ENCODE results near the gene PLPP2.

PLPP2 gene

DNA sequence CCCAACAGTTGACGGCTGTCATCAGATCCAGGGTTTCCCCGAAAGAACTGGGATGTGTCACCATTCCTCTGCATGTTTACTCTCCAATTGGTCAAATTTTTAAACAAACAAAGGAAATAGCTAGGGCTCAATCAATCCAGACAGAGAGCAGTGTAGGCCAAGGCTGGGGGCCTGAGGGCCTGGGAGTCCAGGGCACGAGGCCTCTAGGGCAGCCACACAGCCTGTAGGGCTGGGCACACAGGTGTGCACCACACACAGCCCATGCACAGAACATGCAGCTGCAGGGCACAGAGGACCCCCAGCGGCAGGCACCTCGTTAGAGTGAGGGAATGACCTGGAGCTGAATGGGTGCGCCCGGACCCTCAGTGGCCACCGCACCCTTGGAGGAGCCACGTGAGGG is 43.9 kb upstream of the PLPP2 start:
- DNase-seq (ENCODE audit: insufficient read length, low spot score) (no peak), FAIRE-seq (no peak)
- TF ChIP-seq, protein P1, sequence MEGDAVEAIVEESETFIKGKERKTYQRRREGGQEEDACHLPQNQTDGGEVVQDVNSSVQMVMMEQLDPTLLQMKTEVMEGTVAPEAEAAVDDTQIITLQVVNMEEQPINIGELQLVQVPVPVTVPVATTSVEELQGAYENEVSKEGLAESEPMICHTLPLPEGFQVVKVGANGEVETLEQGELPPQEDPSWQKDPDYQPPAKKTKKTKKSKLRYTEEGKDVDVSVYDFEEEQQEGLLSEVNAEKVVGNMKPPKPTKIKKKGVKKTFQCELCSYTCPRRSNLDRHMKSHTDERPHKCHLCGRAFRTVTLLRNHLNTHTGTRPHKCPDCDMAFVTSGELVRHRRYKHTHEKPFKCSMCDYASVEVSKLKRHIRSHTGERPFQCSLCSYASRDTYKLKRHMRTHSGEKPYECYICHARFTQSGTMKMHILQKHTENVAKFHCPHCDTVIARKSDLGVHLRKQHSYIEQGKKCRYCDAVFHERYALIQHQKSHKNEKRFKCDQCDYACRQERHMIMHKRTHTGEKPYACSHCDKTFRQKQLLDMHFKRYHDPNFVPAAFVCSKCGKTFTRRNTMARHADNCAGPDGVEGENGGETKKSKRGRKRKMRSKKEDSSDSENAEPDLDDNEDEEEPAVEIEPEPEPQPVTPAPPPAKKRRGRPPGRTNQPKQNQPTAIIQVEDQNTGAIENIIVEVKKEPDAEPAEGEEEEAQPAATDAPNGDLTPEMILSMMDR (IDR thresholded peaks at IDR 0.05; ENCODE audit: insufficient read depth, missing control alignments), result no peak

DNA sequence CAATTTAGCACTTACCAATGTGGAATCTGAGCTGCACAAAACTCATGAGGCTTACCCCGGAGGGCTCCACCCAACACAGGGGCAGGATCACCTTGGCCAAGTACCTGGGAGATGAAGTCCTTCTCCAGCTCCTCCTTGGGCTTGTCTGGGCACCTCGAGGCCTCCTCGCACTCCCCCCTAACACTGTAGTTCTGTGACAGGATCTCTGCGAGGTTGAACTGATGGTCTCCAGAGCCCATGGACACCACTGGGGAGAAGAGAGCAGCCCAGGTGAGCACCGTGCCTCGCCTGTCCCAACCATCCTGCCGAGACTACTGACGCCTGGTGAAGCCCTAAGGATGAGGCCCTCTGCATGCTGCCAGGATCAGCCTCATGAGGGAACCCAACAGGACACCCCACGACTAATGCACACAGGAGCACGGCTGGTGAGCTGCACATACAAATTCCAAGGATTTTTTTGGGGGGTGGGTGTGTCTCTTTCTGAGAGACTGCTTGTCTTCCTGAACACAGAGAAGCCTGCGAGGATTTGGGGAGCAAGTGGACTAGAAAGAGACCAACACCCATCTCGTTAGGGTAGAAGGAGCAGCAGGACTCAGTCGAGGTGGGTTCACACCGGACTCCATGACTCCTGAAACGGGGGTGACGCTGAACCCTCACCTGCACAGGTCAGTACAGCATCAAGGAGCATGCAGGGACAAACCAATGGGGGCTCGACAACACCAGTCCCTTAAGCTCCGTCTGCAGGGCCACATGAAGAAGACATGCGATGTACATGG is 43.3 kb upstream of the PLPP2 start:
- TF ChIP-seq, protein P1 (IDR thresholded peaks at IDR 0.05; ENCODE audit: insufficient read depth, missing control alignments), result no peak

DNA sequence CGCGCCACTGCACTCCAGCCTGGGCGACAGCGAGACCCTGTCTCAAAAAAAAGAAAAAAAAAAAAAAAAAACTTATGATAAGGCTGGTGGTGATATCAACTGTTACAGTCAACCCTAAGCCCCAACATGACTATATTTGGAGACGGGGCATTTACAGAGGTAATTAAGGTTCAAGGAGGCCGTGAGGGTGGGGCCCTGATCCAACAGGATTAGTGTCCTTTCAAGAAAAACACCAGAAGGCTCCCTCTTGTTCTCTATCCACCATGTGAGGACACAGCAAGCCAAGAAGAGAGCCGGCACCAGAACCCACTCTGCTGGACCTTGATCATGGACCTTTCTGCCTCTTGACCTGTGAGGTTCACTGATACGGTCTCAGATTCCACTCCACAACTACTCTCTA is 39.3 kb upstream of the PLPP2 start:
- TF ChIP-seq, protein P1 (IDR thresholded peaks at IDR 0.05; ENCODE audit: insufficient read depth, missing control alignments), result no peak
- FAIRE-seq (no peak), DNase-seq (ENCODE audit: insufficient read length, low spot score) (no peak)

More for the DNA sequence above, 43.3 kb upstream of the PLPP2 start:
- DNase-seq (ENCODE audit: insufficient read length, low spot score) (no peak), FAIRE-seq (no peak)

DNA sequence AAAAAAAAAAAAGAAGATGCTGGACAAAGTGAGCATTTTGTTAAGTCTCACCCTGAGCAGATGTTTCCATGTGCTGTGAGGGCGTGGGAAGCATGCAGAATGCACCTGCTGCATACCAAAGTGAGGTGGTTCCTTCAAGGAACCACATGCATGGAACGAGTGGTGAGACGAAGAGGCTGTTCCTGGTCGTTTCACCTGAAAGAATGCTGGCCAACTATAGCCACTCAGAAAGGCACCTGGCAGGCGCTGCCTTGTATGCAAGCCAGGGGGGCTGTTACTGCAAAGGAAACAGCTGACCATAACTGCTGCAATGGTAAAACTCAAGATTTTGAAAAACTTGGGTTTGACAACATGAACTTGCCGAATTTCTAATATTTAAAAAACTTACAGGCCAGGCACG is 38.7 kb upstream of the PLPP2 start:
- FAIRE-seq (no peak), DNase-seq (ENCODE audit: insufficient read length, low spot score) (no peak)
- TF ChIP-seq, protein P1 (IDR thresholded peaks at IDR 0.05; ENCODE audit: insufficient read depth, missing control alignments), result no peak

DNA sequence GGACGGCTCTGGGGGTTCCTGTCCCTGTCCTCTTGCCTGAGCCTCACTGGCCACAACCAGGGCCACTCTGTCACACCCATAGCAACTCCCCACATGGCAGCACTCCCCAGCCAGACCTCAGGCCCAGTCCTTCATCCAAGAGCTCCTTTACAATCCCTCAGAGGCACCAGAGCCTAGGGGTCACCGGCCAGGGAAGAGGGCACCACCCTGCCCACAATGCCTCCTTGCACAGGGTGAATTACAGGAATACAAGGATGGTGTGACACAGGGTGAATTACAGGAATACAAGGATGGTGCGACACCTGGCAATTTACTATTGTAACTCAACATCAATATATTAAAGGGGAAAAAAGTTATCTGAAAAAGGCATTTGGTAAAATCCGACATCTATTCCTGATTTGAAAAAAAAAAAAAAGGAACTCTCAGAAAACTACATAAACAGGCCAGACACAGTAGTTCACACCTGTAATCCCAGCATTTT is 36.9 kb upstream of the PLPP2 start:
- no peak for FAIRE-seq
- DNase-seq (ENCODE audit: insufficient read length, low spot score), result no peak
- TF ChIP-seq, protein P1 (IDR thresholded peaks at IDR 0.05; ENCODE audit: insufficient read depth, missing control alignments), result no peak

DNA sequence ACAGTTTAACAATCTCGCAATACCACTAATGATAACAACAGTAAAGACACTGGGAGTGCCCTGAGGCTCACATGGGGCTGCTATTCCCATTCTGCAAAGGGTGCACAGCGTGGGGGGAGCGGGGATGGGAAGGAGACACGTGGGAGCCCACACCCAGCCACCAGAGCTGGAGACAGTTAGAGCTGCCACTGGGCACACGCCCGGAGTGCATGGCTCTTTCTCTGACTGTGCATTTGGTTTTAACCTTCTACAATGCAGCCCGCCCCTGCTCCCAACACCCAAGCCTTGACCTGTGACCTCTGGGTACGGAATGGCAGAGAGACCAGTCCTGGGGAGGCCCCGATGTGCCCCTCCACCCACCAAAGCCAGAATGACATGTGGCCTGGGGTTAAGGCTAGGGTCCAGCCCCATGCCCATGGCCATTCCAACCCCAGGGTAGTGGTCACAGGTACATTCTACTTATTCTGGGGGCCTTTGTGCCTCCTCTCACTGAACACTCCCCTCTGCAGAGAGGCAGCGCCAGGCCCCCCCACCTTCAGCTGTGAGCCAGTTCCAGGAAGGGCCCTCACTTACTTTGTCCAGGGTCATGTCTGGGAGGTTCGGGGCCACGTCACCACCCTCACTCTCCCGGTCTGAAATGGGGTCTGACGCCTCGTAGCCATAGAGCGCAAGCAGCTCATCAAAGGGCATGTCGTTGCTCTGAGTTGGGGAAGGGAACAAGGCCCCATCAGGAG is 36.3 kb upstream of the PLPP2 start:
- FAIRE-seq (no peak), DNase-seq (ENCODE audit: insufficient read length, low spot score) (no peak)
- TF ChIP-seq, protein P1 (IDR thresholded peaks at IDR 0.05; ENCODE audit: insufficient read depth, missing control alignments), result no peak

DNA sequence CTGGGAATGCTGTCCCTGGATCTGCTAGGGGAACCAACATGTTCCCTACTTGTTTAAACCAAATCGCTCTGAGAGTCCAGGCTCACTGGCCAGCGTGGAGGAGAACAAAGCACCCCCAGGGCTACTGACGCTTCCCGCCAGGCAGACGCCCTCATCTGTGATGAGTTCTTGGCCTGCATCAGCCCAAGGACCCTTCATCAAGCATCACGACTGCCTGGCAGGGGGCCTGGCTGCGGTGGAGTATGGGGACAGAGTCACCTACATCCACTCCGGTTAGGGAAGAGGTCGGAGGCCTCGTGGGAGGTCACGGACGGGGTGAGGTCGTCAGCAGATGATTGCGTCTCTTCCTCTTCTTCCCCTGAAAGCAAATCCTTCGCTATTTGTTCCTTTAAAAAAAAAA is 35.7 kb upstream of the PLPP2 start:
- DNase-seq (ENCODE audit: insufficient read length, low spot score) (no peak), FAIRE-seq (no peak)
- TF ChIP-seq, protein P1 (IDR thresholded peaks at IDR 0.05; ENCODE audit: insufficient read depth, missing control alignments), result no peak
